T1000 (cell line): Measurements from ENCODE around the gene NFS1.
"Not testable (repeated sequence)": the region's sequence is repeated elsewhere in the genome, so short reads cannot be mapped to it uniquely, and the experiment has no call there.

Experiments
- DNase-seq: peaks from one replicate; lab custom pipeline; 2025; ENCODE audit warnings: mixed read lengths; lab: John Stamatoyannopoulos, UW

Gene NFS1

GRCh38 chr20:35729836-35730582 is 30.9 kb upstream of the NFS1 start:
- no peak for DNase-seq

GRCh38 chr20:35729283-35729807 is 30.2 kb upstream of the NFS1 start:
- no peak for DNase-seq

DNA sequence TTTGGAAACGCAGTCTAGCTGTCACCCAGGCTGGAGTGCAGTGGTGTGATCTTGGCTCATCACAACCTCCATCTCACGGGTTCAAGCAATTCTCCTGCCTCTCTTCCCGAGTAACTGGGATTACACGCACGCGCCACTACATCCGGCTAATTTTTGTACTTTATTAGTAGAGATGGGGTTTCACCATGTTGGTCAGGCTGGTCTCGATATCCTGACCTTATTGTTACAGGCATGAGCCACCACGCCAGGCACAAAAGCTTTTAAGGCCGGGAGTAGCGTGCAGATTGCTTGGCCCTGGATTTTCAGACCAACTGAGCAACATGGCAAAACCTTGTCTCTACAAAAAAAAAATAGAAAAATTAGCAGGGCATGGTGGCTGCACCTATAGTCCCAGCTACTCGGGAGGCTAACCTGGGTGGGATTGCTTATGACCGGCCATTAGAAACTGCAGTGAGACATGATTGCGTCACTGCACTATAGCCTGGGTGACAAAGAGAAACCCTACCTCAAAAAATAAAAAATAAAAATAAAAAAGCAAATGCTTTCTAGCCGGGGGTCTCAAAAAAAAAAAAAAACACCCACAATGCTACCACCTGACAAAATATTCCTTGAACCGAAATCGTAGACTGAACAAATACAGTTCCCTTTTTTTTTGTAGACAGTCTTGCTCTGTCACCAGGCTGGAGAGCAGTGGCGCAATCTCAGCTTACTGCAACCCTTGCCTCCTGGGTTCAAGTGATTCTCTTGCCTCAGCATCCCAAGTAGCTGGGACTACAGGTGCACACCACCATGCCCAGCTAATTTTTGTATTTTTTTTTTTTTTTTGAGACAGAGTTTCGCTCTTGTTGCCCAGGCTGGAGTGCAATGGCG is 27.9 kb upstream of the NFS1 start:
- no peak for DNase-seq

GRCh38 chr20:35724321-35725230 is 25.4 kb upstream of the NFS1 start:
- no peak for DNase-seq

GRCh38 chr20:35723652-35724320 is 24.6 kb upstream of the NFS1 start:
- DNase-seq: not testable (repeated sequence)

DNA sequence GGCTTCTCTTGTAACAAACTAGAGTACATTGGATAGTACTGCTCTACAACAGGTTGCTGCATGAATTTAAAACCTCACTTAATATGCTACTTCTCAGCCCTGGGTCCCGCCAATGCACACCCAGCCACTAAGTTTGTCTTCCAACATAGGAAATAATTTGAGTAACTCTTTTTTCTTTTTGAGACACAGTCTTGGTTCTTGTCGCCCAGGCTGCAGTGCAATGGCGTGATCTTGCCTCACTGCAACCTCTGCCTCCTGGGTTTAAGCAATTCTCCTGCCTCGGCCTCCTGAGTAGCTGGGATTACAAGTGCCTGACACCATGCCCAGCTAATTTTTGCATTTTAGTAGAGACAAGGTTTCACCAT is 24.1 kb upstream of the NFS1 start:
- not testable (repeated sequence) for DNase-seq

DNA sequence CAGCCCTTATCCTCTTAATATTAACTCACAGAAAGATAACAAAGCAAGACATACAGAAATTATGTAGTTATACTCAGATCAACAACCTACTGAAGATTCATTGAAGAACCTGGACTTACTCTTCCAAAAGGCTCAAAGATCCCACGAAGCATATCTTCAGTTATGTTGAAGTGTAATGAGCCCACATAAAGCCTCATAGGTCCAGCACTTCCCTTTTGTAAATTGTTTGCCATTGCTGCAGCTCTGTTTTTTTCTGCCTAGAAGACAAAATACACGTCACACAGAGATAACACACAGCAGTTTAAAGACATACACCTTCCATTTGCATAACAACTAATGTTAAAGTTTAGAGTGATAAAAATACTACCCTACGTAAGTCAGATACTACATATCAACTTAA is 22.5 kb upstream of the NFS1 start:
- no peak for DNase-seq

DNA sequence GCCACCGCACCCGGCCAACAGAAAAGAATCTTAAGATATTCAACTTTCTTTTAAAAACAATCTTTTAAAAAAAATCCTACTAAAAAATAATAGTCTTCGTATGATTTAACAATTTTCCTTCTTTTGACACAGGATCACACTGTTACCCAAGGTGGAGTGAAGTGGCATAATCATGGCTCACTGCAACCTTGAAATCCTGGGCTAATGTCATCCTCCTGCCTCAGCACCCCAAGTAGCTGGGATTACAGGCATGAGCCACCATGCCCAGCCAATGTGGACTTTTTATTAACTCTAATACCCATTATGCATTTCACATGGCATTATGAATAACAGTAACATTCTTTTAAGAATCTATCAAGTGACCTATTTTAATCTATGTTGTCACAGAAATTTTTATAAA is 22.1 kb upstream of the NFS1 start:
- DNase-seq: no peak

GRCh38 chr20:35720165-35721123 is 21.3 kb upstream of the NFS1 start:
- no peak for DNase-seq

GRCh38 chr20:35719717-35720116 is 20.6 kb upstream of the NFS1 start:
- DNase-seq: no peak

DNA sequence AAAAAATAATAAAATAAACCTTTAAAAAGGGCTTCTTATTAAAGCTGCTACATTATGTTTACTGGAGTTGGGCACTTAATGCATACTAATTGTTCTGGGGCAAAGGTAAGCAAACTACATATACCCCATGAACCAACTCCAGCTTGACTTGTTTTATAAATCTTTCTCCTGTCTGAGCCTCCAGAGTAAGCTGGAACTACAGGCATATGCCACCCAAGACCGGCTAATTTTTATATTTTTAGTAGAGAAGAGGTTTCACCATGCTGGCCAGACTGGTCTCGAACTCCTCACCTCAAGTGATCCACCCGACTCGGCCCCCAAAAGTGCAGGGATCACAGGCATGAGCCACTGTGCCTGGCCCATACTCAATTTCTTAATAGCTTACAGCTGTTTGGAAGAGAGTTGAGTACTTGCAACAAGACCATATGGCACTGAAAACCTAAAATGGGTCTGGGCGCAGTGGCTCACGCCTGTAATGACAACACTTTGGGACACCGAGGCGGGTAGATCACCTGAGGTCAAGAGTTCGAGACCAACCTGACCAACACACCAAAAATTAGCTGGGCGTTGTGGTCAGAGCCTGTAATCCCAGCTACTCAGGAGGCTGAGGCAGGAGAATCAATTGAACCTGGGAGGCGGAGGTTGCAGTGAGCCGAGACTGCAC is 20.0 kb upstream of the NFS1 start:
- DNase-seq: no peak

- DNase-seq: not testable (repeated sequence)
Observed at GRCh38 chr20:35718321-35718720, 19.2 kb upstream of the NFS1 start.

DNA sequence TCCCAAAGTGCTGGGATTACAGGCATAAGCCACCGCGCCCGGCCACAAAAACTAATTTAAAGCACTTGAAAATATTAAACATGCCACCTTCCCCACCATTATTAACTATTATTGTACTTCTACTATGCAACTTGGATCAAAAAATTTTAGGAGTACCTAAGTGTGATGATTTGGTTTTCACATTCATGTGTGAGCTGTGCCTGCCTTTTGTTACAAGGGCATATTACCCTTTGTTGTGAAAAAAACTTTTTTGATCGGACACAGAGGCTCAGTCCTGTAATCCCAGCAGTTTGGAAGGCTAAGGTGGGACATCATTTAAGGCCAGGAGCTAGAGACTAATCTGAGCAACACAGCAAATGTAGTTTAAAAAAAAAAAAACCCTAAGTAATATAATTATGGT is 17.2 kb upstream of the NFS1 start:
- no peak for DNase-seq

DNA sequence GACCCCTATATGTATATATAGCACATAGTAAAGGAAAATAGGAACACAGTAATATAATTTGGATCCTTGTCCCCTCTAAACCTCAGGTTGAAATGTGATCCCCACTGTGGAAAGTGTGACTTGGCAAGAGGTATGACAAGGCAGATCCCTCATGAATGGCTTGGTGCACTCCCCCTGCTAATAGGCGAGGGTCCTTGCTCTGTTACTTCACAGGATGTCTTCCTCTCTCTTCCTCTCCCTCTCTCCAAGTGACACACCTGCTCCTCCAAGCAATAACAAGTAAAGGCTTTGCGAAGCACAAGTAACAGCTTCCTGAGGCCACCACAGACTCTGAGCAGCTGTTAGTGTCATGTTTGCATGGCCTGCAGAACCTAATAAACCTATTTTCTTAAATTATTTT is 16.5 kb upstream of the NFS1 start:
- DNase-seq: no peak

GRCh38 chr20:35714127-35714526 is 15.0 kb upstream of the NFS1 start:
- no peak for DNase-seq

- not testable (repeated sequence) for DNase-seq
Observed at GRCh38 chr20:35713120-35713519, 14.0 kb upstream of the NFS1 start.

GRCh38 chr20:35711588-35712209 is 12.5 kb upstream of the NFS1 start:
- no peak for DNase-seq

- DNase-seq: no peak
Observed at GRCh38 chr20:35710884-35711587, 11.9 kb upstream of the NFS1 start.

DNA sequence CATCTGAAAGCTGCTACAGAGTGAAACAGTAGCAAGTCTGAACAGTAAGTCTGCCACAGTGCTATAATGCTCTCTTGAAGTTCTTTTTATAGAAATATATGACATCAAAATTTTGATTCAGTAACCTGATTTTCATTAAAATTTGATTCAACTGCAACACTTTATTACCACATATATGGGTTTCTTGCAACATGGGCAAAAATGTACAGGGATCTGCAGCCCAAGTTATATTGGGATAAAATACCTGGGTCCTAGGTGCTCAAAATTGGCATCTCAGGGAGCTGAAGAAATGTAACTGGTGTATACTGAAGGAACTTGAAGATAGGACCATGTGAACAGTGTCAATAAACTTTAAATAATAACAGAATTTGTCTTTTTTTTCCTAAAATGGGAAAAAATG is 10.9 kb upstream of the NFS1 start:
- no peak for DNase-seq
